ENCODE results near the gene SSR3. TPM values are rescaled to one million over a fixed set of nuclear protein-coding genes. Genes with fewer than 3 reads are reported as not detected.

Gene SSR3
- total RNA-seq, 1 donor from 2014 or later = 64.4 TPM

Other genes with a start within 250 kb of the SSR3 start
- 33.2 TPM for gene TIPARP, start 119.5 kb upstream of the SSR3 start, total RNA-seq

Data from skin of body (tissue), 1 donor.